ENCODE data around the gene RNF181.
"Not testable (repeated sequence)": the region's sequence is repeated elsewhere in the genome, so short reads cannot be mapped to it uniquely, and the experiment has no call there.

DNA sequence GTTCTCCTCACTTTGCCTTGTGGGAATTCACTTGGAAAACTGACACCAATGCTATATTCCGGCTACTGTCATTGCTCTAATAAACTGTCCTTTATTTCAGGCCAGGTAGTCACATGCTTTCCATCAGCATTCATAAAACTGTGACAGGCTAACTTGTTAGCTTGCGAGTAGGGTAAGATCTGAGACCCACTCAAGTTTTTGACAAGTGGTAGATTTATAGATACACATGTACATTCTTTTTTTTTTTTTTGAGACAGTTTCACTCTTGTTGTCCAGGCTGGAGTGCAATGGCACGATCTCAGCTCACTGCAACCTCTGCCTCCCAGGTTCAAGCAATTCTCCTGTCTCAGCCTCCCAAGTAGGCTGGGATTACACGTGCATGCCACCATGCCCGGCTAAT lies 22.2 kb downstream of the RNF181 start:
- TF ChIP-seq, protein P1, sequence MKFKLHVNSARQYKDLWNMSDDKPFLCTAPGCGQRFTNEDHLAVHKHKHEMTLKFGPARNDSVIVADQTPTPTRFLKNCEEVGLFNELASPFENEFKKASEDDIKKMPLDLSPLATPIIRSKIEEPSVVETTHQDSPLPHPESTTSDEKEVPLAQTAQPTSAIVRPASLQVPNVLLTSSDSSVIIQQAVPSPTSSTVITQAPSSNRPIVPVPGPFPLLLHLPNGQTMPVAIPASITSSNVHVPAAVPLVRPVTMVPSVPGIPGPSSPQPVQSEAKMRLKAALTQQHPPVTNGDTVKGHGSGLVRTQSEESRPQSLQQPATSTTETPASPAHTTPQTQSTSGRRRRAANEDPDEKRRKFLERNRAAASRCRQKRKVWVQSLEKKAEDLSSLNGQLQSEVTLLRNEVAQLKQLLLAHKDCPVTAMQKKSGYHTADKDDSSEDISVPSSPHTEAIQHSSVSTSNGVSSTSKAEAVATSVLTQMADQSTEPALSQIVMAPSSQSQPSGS (IDR thresholded peaks at IDR 0.05; ENCODE audit: low read length) = not testable (repeated sequence)
- TF ChIP-seq, protein P2, sequence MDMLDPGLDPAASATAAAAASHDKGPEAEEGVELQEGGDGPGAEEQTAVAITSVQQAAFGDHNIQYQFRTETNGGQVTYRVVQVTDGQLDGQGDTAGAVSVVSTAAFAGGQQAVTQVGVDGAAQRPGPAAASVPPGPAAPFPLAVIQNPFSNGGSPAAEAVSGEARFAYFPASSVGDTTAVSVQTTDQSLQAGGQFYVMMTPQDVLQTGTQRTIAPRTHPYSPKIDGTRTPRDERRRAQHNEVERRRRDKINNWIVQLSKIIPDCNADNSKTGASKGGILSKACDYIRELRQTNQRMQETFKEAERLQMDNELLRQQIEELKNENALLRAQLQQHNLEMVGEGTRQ (IDR thresholded peaks at IDR 0.05; ENCODE audit: low read length) = not testable (repeated sequence)
- TF ChIP-seq, protein P3, sequence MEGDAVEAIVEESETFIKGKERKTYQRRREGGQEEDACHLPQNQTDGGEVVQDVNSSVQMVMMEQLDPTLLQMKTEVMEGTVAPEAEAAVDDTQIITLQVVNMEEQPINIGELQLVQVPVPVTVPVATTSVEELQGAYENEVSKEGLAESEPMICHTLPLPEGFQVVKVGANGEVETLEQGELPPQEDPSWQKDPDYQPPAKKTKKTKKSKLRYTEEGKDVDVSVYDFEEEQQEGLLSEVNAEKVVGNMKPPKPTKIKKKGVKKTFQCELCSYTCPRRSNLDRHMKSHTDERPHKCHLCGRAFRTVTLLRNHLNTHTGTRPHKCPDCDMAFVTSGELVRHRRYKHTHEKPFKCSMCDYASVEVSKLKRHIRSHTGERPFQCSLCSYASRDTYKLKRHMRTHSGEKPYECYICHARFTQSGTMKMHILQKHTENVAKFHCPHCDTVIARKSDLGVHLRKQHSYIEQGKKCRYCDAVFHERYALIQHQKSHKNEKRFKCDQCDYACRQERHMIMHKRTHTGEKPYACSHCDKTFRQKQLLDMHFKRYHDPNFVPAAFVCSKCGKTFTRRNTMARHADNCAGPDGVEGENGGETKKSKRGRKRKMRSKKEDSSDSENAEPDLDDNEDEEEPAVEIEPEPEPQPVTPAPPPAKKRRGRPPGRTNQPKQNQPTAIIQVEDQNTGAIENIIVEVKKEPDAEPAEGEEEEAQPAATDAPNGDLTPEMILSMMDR (IDR thresholded peaks at IDR 0.05; ENCODE audit: control extremely low read depth in 1 of 3, insufficient read depth in 1 of 3, low read depth in 1 of 3, low read length in 3 of 3) = not testable (repeated sequence)
- not testable (repeated sequence) for TF ChIP-seq SIN3A (conservative IDR thresholded peaks at IDR 0.05 in 1 of 2, IDR thresholded peaks at IDR 0.05 in 1 of 2; ENCODE audit: low read depth in 1 of 2, low read length in 2 of 2); POLR2AphosphoS5 (IDR thresholded peaks at IDR 0.05; ENCODE audit: low read depth, low read length); YY1 (IDR thresholded peaks at IDR 0.05; ENCODE audit: low read depth, low read length); TAF1 (IDR thresholded peaks at IDR 0.05; ENCODE audit: low read depth, low read length); PHF8 (conservative IDR thresholded peaks at IDR 0.05; ENCODE audit: low read depth, low read length)

Data from H1 (cell line).